KBM-7 (cell line): ENCODE data around the gene TWF2.

ENCODE experiments used
- DNase-seq: peaks from one replicate; pipeline ENCODE4 v3.0.0-alpha.2; 2015
- in situ Hi-C: fragments of 300-500 bp; cut with MboI; formaldehyde crosslinking; loops from 2 replicates; pipeline ENCODE4 v1.14.3; 2020; ENCODE audit warnings: low sequenced_read_pairs, low pct_unique_long_range_greater_than_20kb, mixed read lengths

Gene TWF2

DNA sequence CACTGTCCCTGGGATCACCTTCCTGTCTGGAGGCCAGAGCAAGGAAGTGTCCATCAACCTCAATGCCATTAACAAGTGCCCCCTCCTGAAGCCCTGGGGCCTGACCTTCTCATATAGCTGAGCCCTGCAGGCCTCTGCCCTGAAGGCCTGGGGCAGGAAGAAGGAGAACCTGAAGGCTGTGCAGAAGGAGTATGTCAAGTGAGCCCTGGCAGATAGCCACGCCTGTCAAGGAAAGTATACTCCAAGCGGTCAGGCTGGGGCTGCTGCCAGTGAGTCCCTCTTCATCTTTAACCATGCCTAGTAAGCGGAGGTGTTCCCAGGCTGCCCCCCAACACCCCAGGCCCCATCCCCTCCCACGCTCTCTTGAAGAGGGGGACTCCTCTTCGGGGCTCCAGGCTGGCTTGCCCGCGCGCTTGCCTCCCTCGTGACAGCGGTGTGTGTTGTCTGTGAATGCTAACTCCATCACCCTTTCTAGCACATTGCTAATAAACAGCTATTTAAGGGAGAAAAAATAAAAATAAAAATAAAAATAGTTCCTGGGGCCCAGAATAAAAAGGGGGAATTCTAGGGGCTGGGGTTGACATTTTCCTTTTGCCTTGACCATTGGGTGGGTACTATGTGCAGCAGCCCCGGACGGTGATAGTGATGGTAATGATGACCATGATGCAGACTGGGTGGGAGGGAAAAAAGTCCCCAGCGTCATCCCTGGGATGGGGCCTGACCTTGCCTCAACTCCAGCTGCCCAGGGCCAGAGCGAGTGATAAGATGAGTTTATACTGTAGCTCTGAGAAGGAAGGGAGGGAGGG, 44.3 kb downstream of the TWF2 start:
- in situ Hi-C loops, result no loop called here
- DNase-seq, result no peak

DNA sequence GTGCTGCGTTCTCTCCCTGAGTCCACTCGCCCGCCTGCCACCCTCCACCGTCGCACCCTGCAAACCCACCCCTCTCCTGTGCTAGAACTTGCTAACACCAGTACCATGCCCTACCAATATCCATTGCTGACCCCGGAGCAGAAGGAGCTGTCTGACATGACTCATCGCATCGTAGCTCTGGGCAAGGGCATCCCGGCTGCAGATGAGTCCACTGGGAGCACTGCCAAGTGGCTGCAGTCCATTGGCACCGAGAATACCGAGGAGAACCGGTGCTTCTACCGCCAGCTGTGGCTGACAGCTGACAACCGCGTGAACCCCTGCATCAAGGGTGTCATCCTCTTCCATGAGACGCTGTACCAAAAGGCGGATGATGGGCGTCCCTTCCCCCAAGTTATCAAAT, 45.9 kb downstream of the TWF2 start:
- DNase-seq, result no peak

DNA sequence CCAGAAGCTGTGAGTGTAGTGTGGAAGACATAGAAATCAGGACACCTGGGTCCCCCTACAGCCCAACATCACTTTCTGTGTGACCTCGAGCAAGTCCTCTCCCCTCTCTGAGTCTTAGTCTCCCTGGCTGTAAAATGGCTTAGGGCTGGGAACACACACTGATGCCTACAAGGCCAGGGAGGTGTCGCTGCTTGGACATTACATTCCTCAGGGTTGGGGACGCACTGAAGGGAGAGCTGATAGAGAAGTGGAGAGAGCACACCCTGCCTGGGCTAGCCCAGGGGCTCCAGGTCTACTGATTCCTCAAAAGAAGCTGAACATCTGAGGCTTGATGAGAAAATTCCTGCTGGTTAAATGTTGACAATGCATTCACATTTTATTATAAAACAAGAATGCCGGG, 47.3 kb downstream of the TWF2 start:
- in situ Hi-C loops, result no loop called here
- DNase-seq, result no peak

More for the DNA sequence above, 45.9 kb downstream of the TWF2 start:
- in situ Hi-C loops, result no loop called here

DNA sequence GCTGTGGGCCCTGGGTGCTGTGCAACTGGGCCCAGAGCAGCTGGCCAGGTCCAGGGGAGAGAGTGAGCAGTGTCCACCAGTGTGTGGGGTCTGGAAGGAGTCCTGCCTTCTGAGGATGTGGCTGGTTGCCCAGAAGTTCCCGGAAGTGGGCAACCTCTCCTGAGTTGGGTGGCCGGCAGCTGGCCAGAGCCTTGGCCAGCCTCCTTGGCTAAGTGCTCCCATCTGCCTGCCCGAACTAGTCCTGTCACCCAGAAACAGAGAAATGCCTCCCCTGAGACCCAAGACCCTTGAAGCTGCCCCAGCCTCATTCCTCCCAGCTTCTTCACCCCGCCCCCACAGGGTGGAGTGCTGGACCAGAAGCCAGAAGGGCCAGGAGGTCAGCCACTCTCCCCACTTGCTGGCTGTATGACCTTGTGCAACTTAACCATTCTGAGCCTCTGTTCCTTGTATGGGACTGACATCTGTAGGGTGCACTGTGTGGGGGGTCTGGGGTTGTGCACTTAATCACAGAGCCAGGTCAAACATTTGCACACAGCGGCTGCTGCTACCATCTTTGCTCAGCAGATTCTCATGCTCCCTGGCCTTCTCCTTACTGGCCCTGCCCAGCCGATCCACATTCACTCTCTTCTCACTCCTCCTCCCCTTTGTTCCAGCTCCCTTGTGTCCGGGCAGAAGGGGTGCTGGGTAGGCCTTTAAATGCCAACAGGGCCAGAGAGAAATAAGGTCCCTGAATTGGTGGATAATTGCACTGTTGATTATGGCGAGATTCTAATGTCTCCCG, 48.5 kb downstream of the TWF2 start:
- in situ Hi-C loops, result no loop called here
- DNase-seq, result no peak

DNA sequence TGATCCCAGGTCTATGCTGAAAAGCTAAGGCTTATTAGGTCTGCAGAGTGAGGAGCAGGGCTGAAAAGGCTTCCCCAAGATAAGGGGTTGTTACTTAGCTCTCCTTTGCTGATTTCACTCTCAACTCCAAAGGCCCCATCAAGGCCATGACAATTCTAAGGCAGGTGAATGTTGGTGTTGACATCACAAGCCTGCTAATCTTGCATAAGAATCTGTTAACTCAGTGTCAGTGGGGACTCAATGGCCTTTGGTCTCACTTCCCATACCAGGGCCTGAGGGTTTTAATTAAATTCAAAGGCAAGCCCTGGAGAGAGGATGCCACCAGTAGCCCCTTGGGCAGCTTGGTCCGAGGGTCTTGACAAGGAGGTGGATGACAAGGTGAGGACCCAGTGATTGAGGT, 50.4 kb downstream of the TWF2 start:
- in situ Hi-C loops, result no loop called here
- no peak for DNase-seq

DNA sequence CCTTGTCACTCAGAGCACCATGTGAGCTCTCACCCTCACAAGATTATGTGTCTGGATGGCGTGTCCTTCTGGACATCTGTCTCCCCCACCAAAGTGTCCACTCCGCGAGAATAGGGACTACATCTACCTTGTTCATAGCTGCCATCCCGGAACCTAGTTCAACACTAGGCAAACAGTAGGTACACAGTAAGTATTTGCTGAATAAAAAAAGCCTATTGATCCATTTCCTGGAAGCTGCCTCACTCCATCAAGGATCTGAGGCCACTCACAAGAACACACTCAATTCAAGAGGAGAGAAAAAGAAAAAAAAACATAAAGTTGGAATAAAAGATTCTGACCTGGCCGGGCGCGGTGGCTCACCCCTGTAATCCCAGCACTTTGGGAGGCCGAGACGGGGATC, 52.2 kb downstream of the TWF2 start:
- no peak for DNase-seq
- in situ Hi-C loops, result no loop called here

DNA sequence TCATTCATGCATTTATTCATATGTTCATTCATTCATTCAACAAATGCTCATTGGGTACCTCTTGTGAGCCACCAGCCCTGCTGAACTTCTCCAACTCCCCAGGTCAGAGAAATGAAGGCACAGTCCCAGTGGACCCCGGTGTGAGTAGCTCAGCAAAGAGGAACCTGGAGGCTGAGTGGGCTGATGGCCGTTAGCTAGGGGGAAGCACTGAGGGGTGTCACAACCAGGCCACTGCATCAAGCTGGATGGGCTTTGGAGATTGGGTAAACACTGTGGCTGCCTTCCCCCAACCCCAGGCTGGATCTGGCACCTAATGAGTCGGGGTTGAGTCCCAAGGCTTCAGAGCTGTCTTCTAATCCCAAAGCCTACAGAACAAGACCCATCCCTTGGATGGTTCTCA, 53.1 kb downstream of the TWF2 start:
- DNase-seq, result peak; percentile 69
- in situ Hi-C loops, result no loop called here

DNA sequence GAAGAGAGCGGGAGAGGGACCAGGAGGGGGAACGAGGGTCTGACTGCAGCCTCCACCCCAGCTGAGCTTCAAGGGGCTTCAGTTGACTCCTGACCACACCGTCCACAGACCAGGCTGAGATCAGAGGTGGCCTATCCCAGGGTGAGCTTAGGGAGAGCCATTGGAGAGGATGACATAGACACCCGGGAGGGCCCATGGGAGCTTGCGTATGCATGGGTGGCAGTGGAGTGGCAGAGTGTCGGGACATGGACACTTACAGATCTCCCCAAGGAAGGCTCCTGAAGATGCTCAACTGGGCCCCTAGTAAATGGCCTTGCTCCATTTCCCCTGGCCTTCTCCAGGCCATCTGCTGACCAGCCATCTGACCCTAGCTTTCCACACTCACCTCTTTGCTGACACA, 53.6 kb downstream of the TWF2 start:
- no peak for DNase-seq
- in situ Hi-C loops, result no loop called here

DNA sequence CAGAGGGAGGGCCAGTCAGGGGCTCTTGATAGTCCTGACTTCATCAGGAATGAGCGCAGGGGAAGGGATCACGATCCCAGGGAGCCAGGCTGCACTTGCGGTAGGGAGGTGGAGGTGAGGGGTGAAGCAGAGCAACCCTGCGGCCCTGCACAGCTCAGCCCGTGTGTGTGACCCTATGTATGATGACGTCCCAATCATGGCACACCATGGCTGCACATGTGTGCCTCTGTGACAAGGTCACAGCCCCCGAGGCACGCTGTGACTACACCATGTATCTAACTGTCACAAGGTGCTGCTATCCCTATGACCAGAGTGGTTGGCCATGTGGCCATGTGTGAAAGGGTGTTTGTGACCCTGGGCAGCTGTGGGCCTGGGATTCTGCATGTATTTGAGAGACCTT, 54.3 kb downstream of the TWF2 start:
- in situ Hi-C loops, result no loop called here
- DNase-seq, result no peak

DNA sequence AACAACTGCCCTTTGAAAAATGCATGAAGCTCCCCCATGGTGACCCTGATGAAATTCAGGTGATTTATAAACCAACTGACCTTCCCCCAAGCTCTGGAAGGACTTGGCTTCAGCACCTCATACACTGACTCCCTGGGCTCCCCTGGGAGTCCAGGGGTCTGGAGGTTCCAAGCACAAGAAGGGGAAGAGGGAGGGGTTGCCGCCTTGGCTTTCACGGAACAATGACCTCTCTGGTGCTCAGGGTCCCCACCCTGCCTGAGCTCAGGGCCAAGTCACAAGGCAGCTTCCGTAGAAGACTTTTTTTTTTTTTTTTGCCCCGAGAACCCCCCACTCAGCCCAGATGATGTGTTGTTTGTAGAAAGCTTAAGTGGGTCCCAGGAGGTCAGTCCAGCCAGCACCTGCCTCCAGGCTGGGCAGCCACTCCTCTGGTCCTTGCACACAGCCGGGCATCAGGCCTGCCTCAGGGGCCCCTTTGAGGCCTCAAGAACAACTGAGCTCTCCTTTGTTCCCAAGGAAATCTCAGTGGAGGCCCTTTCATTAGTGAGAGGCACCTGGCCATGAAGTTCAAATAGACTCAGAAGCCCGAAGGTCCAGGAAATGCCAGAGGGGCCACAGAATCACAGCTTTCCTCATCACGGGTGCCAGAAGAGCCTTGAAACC, 55.0 kb downstream of the TWF2 start:
- DNase-seq, result no peak
- in situ Hi-C loops, result no loop called here

DNA sequence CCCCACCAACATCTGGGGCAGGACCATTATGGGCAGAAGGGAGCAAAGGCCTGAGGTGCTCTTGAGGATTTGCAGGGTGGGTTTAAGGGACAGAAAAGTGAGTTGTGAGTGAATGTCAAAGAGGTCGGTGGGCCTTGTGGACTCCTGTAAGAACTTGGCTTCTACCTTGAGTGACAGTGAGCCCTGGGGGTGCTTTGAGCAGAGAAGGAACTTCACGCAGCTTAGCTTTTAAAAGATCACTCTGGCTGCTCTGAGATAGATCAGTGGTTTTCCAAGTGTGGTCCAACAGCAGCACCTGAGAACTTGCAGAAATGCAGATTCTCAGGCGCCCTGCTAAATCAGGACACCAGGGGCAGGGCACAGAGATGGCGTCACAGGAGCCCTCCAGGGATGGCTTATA, 56.3 kb downstream of the TWF2 start:
- no peak for DNase-seq
- in situ Hi-C loops, result no loop called here

DNA sequence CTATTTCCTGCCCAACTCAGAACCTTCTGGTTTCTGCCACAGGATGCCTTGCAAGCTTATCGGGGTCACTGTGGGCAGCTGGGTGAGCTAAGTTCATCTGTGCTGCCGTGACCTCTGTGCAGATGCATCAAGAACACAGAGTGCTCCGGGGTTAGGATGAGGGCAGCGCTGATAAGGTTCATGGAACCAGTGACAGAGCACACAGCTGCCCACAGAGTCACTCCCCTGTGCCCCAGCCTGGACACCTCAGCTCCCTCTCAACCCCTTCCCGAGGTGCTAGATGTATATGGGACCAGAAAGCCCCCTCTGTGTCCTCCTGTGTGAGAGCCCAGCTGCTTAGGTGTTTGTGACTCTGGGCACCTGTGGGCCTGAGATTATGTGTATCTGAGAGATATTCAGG, 56.8 kb downstream of the TWF2 start:
- in situ Hi-C loops, result no loop called here
- no peak for DNase-seq

DNA sequence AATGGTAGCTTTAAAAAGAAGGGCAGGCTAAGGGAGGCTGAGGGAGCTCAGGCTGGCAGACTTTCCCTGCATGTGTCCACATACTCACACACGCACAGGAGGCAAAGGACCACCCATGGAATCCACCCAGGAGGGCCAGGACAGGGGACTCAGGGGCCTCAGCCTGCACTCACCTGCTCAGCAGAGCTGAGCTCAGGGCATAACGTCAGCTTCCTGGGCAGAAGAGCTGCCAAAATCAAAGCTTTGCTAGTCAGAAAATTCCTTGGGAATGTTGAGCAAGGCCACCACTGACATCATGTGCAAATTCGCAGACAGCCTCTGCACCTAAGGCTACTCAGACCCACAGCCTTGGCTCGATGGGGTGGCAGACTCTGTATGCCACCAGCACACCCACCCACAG, 57.4 kb downstream of the TWF2 start:
- in situ Hi-C loops, result no loop called here
- DNase-seq, result no peak
